ENCODE measurements around the gene HSP90AA1.
"Not testable (repeated sequence)": the region's sequence is repeated elsewhere in the genome, so short reads cannot be mapped to it uniquely, and the experiment has no call there.

The HSP90AA1 gene

DNA sequence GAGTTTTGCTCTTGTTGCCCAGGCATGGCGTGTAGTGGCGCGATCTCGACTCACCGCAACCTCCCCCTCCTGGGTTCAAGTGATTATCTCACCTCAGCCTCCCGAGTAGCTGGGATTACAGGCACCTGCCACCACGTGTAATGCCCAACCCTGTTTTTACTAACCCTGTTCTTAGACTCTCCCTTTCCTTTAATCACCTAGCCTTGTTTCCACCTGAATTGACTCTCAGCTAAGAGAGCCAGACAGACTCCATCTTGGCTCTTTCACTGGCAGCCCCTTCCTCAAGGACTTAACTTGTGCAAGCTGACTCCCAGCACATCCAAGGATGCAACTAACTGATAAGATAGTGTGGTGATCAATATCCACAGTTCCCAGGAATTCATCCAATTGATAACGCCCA lies 22.3 kb downstream of the HSP90AA1 start:
- DNase-seq: not testable (repeated sequence)

- no peak for DNase-seq
These were observed 22.9 kb downstream of the HSP90AA1 start for GRCh38 chr14:102063808-102064429.

GRCh38 chr14:102063109-102063807 lies 23.6 kb downstream of the HSP90AA1 start:
- DNase-seq: peak; percentile 48

GRCh38 chr14:102058961-102059360 lies 27.9 kb downstream of the HSP90AA1 start:
- no peak for DNase-seq

GRCh38 chr14:102058146-102058545 lies 28.7 kb downstream of the HSP90AA1 start:
- DNase-seq: no peak

GRCh38 chr14:102057480-102058114 lies 29.2 kb downstream of the HSP90AA1 start:
- no peak for DNase-seq

- DNase-seq: no peak
These were observed 30.0 kb downstream of the HSP90AA1 start for GRCh38 chr14:102056694-102057442.

GRCh38 chr14:102055181-102055901 lies 31.5 kb downstream of the HSP90AA1 start:
- DNase-seq: no peak

GRCh38 chr14:102052522-102052921 lies 34.3 kb downstream of the HSP90AA1 start:
- no peak for DNase-seq

DNA sequence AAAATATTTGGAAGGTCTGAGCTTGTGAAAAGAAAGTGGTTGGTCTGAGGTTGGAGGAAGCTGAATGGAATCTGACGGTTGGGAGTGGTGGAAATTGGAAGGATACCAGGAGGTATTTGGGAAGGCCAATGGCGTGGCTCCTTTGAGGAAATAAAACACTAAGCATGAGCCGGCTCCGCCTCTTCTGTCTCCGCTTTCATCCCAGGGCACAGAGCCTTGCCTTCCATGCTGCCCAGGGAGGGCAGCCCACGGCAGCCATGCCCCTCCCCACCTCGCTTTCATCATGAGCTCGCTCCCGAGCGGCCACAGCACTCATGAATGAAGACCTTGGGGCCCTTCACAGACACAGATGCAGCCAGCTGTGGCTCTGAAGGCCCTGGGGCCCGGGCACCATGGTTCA lies 36.2 kb downstream of the HSP90AA1 start:
- no peak for DNase-seq

- DNase-seq: no peak
These were observed 36.8 kb downstream of the HSP90AA1 start for GRCh38 chr14:102050026-102050405.

DNA sequence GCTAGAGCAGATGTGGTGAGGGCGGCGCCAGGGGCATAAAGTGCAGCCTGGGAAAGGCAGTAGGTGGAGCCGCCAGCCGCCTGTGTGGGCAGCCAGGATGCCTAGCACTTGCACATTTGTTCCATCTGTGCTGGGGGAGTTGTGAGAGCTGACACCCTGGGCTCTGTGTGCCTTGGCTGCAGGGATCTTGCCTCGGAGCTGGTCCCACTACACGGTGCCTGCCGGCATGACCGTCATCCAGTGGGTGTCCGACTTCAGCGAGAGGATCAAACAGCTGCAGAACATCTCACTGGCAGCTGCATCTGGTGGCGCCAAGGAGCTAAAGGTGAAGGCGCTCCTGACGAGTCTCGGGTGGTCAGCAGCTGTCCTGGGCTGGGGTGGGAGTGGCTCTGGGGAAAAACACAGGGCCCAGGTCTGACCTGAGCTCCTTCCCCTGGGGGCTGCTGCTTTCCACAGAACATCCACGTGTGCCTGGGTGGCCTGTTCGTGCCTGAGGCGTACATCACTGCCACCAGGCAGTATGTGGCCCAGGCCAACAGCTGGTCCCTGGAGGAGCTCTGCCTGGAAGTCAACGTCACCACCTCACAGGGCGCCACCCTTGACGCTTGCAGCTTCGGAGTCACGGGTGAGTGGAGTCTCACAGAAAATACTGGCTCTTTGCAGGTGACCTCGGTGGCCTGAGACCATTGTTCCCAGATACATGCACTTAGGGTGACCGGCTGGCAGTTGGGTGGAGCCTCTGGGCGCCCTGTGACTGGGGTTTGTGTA lies 37.4 kb downstream of the HSP90AA1 start:
- no peak for DNase-seq

GRCh38 chr14:102047808-102048540 lies 38.9 kb downstream of the HSP90AA1 start:
- DNase-seq: no peak

DNA sequence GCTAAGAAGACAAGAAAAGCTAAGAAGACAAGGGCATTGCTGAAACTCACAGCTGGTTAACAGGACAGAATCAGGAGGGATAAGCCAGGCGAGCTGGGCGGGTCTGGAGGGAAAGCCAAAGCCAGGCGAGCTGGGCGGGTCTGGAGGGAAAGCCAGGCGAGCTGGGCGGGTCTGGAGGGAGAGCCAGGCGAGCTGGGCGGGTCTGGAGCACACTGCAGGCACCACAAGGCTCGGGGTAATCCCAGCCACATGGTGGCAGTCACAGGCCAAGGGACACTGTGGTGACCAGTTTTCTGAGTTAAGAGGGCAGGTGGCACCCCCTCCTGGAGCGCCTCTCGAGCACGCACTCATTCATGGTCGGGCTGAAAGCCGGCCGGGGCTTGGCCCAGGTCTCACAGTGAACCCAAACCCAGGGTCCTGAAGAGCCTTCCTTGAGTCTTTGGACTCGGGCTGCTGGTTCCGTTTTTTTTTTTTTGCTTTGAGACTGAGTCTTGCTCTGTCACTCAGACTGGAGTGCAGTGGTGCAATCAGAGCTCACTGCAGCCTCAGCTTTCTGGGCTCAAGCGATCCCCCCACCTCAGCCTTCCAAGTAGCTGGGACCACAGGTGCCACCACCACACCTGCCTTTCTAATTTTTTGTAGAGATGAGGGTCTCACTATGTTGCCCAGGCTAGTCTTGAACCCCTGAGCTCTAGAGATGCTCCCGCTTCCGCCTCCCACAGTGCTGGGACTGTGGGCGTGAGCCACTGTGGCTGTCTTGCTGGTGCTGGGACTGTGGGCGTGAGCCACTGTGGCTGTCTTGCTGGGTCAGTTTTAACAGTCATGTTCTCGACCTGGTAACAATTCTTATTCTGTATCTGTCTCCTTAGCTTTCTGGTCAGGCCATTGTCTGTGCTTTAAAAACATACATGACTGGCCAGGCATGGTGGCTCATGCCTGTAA lies 40.2 kb downstream of the HSP90AA1 start:
- DNase-seq: no peak

- no peak for DNase-seq
These were observed 42.3 kb downstream of the HSP90AA1 start for GRCh38 chr14:102044566-102044965.

GRCh38 chr14:102043251-102044025 lies 43.4 kb downstream of the HSP90AA1 start:
- no peak for DNase-seq

DNA sequence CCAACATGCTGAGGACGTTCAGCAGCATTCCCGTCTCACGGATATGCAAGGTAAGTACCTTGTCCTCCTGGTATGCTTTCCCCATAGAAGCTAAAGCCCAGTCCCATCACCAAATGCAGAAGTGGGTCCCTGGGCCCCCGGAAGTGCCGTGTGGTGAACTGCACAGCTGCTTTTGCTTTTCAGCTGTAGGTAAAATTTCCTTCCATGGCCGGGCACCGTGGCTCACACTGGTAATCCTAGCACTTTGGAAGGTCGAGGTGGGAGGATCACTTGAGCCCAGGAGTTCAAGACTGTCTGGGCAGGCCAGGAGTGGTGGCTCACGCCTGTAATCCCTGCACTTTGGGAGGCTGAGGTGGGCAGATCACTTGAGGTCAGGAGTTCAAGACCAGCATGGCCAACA lies 44.1 kb downstream of the HSP90AA1 start:
- DNase-seq: no peak

- DNase-seq: no peak
These were observed 46.7 kb downstream of the HSP90AA1 start for GRCh38 chr14:102040153-102040552.

DNA sequence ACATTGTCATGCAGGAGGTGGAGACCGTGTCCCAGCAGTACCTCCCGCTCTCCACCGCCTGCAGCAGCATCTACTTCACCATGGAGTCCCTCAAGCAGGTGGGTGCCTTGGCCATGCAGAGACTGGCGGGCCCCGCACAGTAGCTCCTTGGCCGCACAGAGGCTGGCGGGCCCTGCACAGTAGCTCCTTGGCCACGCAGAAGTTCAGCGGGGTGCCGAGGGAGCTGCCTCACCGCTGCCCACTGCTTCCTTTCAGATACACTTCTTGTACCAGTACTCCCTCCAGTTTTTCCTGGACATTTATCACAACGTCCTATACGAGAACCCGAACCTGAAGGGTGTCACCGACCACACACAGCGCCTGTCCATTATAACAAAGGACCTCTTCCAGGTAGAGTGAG lies 47.7 kb downstream of the HSP90AA1 start:
- no peak for DNase-seq

All from NCI-H1417 treated with DMSO at 0.1 percent for 48 hours (cell line).